Esophagus mucosa (tissue), 1 donor: Measurements from ENCODE around the gene ETF1. TPM values are rescaled to one million over a fixed set of nuclear protein-coding genes. Genes with fewer than 3 reads are reported as not detected.
A peak's percentile ranks its signal among the peaks of the same experiment; 100 is the strongest.
"Not testable (repeated sequence)": the region's sequence is repeated elsewhere in the genome, so short reads cannot be mapped to it uniquely, and the experiment has no call there.

ENCODE experiments used
- ATAC-seq: fragments of 200-7000 bp; cut with Tn5 transposase; one replicate; pipeline ENCODE4 v1.9.1; 2020
- total RNA-seq: library from RNA; stranded (reverse); gene quantifications from one replicate; pipeline ENCODE4 v1.2.4, GENCODE V29; 2023
- donor health status: DM: yes; HTN: yes; CAD: no.

The ETF1 gene
- total RNA-seq, 1 donor from 2014 or later: 125 TPM

DNA sequence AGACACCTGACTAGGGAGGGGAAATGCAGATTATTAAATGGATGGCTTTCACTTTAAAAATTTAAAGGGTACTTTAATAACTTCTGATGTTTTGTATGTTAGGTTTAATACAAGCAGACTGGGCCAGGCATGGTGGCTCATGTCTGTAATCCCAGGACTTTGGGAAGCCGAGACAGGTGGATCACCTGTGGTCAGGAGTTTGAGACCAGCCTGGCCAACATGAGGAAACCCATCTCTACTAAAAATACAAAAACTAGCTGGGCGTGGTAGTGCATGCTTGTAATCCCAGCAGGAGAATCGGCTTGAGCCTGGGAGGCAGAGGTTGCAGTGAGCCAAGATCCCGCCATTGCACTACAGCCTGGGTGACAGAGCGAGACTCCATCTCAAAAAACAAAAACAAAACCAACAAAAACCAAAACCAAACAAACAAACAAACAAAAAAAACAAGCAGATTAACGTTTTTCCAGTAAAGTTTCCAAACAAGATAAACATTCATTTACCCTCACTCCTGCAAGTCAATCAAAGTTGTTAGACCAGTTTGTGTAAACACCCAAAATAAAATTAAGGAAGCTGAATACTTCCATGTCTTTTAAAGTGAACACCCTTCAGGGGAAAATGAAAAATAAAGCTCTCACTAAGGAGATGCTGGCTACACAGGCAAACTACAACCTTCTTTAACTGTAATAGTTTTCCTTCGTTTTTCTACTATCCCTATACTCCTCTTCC is 14.1 kb downstream of the ETF1 start:
- no peak for ATAC-seq

GRCh38 chr5:138528208-138528607 is 14.8 kb downstream of the ETF1 start:
- ATAC-seq: no peak

GRCh38 chr5:138527170-138527569 is 15.9 kb downstream of the ETF1 start:
- no peak for ATAC-seq

- no peak for ATAC-seq
Observed at GRCh38 chr5:138523406-138523805, 19.6 kb downstream of the ETF1 start.

DNA sequence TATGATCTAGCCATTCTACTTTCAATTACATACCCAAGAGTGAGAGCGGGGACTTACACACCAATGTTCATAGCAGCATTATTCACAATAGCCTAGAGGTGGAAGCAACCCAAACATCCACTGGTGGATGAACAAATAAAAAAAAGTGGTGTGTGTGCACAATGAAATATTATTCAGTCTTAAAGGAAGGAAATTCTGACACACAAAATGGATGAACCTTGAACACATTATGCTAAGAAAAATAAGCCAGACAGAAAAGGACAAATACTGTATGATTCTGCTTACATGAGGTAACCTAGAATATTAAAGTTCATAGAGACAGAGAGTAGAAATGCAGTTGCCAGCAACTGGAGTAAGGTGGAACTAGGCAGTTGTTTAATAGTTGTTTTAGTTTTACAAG is 22.1 kb downstream of the ETF1 start:
- no peak for ATAC-seq

DNA sequence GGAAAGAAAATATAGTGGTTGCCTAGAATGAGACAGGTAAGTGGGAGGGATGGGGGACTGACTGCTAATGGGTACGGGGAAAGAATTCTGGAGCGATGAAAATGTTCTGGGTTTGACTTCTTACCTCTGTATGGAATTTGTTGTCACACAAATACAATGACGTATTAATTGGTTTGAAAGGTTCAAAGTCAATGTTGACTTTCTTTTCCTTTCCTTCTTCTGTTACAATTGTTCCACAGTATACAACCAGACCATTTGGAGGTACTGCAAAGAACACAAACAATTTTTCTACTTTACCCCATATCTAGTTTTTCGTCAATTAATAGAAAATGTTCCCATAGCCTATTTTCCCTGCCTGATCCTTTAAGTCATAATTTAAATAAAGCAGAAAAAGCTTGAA is 25.6 kb downstream of the ETF1 start:
- no peak for ATAC-seq

DNA sequence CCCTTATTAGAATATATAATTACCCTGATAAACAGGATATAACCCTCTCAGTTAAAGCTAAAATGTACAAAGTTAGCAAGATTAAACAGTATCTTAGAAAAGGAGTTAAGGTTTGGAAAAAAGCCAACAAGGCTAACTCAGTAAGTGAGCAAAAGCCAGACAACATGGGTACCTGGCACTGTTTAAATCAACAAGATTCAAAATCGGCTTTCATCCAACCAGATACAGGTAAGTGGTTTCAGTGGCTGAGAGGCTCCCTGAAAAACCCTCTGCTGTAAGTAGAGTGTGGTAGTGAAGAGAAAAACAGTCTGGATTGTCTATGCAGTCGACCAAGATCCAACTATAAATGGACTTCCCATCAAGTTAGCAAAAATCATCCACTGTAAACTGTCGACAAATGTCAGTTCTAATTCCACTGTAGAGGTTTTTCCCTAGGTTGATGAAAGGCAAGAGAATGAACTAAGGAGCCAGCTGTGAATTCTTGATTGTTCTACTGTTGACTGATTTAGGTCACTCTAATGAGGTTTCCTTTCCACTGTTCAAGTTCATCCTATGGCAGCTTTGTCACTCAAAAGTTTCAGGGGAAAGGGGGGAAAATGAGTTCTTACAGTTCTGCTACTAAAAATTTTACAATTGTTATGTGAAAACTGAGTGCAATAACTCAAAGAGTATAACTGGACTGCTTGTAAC is 27.3 kb downstream of the ETF1 start:
- ATAC-seq: no peak

DNA sequence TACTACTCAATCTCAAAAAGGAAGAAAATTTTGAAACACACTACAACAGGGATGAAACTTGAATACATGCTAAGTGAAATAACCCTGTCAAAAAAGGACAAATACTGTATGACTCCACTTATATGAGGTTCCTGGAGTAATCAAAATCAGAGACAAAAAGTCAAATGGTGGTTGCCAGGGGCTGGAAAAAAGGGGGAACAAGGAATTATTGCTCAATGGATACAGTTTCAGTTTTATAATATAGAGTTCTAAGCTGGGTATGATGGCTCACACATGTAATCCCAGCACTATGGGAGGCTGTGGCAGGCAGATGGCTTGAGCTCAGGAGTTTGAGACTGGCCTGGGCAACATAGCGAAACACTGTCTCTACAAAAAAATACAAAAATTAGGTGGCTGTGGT is 29.0 kb downstream of the ETF1 start:
- no peak for ATAC-seq

- ATAC-seq: peak; percentile 14
Observed at GRCh38 chr5:138508958-138509357, 34.1 kb downstream of the ETF1 start.

DNA sequence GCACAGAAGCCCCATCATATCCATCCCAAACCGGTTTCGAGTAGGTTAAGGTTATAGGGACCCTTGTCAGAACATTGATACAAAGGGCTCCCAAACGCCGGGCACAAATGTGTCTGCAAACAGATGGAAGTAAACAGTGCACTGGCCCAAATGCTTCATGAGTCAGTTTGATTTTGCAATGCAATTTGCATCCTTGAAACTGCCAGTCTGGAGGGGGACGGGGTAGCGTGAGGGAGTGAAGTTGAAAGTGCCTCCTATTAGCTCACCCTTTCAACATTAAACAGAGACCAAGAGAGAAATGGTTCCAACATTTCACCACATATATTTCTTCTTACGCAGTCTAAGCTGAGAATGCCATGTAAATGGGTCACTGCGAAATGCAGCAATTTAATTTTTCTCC is 35.6 kb downstream of the ETF1 start:
- ATAC-seq: not testable (repeated sequence)

GRCh38 chr5:138506370-138507306 is 36.4 kb downstream of the ETF1 start:
- no peak for ATAC-seq

- ATAC-seq: peak; percentile 85
Observed at GRCh38 chr5:138504799-138505198, 38.2 kb downstream of the ETF1 start.

DNA sequence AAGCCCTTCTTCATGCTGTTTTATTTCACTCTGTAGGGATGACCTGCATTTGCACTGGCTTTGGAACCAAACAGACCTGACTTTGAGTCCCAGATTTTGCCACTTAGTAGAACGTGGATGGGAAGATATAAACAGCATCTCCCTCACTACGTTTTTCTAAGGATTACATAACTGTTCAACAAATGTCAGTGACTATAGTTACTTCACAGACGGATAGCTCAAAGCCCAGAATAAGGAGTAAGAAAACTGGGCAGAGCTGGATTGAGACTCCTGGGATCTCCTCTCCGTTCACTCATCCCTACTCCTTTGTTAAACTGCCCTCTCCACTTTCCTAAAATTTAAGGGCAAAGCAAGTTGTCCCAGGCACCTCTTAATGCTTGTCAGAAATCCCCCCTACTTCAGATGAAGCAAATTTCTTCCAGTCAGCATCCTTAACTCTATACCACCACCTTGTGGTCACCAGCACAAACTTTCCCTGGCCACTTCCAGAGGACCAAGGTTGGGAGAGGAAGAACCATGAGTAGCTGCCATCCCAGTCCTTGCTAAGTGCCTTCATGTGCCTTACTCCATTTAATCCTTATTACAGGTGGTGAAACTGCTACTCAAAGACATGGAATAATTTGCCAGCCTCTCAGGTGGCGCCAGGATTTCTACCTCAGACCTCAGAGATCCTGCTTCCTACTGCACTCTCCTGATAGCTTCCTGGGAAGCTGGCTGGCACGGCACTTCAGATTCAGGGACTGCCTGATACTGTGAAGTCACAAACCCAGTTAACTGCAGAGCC is 39.4 kb downstream of the ETF1 start:
- peak; percentile 55 for ATAC-seq

DNA sequence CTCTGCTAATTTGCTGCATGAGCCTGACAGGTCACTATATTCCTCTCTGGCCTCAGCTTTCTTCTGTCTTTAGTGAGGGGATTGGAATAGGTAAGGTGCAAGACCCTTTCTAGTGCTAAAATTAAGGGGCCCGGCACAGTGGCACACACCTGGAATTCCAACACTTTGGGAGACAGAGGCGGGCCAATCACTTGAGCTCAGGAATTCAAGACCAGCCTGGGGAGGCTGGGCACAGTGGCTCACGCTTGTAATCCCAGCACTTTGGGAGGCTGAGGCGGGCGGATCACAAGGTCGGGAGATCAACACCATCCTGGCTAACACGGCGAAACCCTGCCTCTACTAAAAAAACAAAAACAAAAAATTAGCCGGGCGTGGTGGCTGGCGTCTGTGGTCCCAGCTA is 40.5 kb downstream of the ETF1 start:
- ATAC-seq: no peak

DNA sequence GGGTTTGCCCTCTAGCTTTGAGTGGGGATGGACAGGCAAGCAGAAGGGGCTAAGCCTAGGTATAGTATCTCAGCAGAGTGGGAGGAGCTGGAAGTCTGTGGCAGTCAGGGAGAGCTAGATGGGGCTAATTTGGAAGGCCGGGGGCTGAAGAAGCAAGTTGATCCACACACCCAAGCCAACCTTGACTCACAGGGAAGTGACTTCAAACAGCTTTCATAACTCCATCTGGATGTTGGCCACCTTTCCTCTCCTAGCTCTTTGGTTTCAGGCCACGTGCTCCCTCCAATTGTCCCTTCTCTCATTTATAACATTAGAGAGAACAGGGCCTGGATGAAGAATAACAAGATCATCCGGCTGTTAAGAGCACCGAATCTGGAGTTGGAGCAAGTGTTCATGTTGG is 40.9 kb downstream of the ETF1 start:
- ATAC-seq: peak; percentile 60

DNA sequence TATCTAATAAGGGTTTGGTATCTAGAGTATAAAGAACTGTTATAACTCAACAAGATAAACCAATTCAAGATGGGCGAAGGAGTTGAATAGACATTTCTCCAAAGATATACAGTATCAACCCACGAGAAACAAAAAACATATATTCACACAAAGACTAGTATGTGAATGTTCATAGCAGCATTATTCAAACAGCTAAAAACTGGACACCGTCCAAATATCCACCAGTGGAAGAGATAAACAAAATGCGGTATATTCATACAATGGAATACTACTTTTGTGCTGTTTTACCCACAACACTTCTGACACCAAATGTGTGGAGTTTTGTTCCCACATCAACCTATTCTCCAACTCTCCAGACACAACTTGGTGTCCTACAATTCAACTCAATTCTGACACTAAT is 44.7 kb downstream of the ETF1 start:
- no peak for ATAC-seq

GRCh38 chr5:138495351-138495750 is 47.7 kb downstream of the ETF1 start:
- no peak for ATAC-seq

DNA sequence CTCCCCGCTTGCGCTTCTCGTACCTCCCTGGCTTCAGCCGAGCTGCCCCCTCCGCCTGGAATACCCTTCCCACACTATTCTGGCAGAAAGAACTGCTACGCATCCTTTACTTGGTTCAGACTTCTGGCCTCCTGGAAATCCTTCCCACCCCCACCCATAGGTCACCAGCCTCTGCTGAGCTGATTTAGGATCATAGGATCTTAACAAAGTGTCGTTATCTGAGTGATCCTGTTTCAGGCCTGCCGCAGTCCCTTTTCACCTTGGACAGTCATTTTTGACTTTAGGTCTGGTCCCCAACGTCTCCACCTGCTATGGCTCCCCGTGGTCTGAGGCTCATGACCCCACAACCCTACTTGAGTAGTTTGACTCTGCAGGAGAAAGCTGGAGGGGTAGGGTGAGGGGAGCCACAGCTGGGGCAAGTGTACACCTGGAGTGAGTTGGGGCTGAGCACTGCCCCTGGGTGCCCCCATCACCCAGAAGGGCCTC is 50.4 kb downstream of the ETF1 start:
- ATAC-seq: no peak

- ATAC-seq: peak; percentile 92
Observed at GRCh38 chr5:138491669-138492559, 51.1 kb downstream of the ETF1 start.

DNA sequence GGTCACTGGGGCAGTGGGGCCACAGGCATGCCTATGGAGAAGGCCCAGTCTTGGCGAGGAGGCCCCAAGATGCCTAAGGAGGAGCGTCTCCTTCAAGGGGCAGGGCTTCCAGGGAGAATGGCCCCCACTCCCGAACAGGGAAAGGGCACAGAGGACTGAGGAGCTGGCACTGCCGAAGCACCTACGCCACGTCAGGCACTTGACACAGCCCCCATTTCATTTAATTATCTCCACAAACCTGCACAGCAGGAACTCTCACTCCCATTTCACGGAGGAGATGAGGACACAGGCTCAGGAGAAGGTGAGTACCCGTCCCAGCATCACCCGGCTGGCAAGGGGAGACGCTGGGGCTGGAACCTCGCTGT is 51.8 kb downstream of the ETF1 start:
- ATAC-seq: peak; percentile 37

DNA sequence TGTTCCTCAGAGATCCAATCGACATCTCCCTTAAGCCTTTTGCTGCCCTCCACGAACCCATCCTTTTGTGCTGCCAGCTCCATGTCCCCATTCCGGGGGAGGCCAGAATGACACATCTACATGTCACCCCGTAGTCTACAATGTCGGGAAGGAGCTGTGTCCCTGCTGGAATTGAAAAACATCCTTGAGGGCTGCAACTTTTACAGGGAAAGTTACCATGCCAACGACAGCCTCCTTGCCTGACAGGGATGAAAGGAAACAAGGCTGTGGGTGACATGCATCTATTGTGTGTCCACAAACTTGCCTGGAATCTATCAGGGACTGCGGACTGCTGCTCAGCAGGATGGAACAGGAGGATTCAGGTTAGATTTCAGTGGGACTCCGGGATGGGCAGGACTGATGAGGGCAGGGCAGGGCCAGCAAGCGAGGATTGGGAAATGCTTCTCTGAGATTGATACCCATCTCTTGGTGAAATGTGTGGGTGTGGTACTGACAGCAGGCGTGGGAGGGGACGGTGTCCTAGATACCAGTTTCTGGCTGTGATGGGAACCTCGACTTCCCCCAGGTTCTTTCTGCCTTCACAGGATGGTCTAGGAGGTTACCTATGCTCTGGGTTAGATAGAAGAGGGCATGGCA is 52.3 kb downstream of the ETF1 start:
- peak; percentile 5 for ATAC-seq
